GM21786 (cell line): Measurements from ENCODE around the gene TRIM29.

ENCODE experiments used
- ATAC-seq: cut with Tn5 transposase; IDR thresholded peaks from one replicate; pipeline ENCODE4 v1.9.1; 2021; ENCODE audit not compliant: unreplicated experiment

Gene TRIM29

DNA sequence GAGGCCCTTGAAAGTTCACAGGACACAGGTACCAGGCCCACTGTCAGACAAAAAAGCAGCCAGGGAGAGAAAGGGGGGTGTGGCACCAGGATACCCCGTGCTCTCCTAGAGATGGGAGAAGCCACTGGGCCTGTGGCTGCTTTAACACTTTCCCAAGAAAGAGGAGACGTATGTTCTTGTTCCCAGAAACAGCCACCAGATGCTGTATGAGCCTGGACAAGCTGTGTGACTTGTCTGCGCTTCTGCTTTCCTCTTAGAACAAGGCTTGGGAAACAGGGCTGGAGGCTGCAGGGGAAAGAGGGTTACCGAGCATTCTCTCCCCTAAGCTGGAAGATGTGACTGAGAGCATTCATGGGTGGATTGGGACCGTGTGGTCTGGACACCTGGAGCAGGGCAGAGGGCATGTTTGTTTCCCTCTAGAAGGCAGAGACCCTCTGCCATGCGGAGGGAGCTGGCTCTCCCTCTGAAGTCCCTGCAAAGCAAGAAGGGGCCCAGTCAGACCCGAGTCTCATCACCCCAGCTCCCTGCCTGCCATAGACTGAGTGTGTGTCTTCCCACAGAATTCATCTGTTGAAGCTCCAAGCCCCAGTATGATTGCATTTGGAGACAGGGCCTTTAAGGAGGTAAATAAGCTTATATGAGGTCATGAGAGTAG lies 74.1 kb downstream of the TRIM29 start:
- ATAC-seq, result no peak

DNA sequence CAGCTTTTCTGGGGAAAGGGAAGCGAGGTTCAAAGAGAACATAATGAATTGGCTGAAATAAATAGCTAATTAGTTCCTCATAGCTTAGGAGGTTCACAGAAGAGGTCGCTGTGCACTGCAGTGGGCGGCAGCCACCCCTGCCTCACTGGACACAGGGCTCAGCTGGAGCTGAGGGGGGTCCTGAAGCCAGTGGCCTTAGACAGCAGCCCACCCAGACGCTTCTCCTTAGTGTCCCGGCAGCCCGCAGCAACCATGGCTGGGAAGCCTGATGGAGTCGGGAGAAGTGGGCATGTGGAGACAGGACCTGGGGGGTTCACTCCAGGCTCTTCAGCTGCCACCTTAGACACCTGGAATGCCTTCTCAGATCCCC lies 75.4 kb downstream of the TRIM29 start:
- no peak for ATAC-seq

DNA sequence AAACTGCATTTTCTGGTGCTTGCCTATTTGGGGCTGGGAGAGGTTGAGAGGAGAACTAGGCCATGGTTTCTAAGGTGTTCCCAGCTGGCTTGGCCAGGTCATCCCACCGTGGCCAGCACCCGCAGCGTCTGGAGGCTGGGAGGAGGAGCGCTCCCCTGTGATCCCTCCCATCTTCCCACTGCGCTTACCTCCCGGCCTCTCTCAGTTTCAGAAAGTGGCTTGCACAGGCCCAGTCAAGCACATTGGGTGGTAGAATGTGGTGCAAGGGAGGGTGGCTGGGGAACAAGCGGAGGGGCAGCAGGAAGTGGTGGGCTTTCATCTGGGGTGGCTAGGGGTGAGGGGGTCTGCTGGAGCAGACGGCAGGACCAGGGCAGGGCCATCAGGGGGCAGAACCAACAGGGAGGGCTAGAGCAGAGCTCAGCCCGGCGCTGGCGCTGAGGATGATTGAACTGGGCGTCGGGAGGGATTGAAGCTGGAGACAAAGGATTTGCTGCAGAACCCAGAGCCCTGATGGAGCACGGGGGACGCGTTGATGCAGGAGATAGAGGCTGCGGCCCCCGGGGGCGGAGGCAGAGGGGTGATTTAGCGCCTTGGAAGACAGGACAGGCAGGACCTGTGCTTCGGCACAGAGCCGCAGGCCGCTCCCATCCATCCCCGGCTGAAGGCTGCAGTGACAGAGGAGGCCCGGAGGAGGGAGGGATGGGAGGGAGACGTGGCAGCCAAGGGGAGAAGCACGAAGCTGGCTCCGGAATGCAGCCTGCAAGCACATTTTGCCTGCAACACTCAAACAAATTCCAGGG lies 76.0 kb downstream of the TRIM29 start:
- no peak for ATAC-seq
